Testis (tissue), 3 donors: ENCODE measurements around the gene CHN2. TPM values are rescaled to one million over a fixed set of nuclear protein-coding genes. Genes with fewer than 3 reads are reported as not detected.

Experiments used
- DNase-seq: peaks from one replicate; pipeline ENCODE4 v3.0.0-alpha.2; 2019
- H3K27ac ChIP-seq, 2 donors: fragments of 200-600 bp; sonication (generic); one replicate each; pipeline ENCODE4 v1.5.1; 2019
- H3K27me3 ChIP-seq: fragments of 200-600 bp; sonication (generic); one replicate; pipeline ENCODE4 v1.5.1; 2019
- H3K36me3 ChIP-seq: fragments of 200-600 bp; sonication (generic); one replicate; pipeline ENCODE4 v1.5.1; 2017; ENCODE audit warnings: low read depth; ENCODE audit errors: missing control alignments
- H3K4me1 ChIP-seq: fragments of 200-600 bp; sonication (generic); one replicate; pipeline ENCODE4 v1.5.1; 2019
- H3K4me3 ChIP-seq, 2 donors: fragments of 200-600 bp; sonication (generic); one replicate each; pipeline ENCODE4 v1.5.1; 2017 to 2019
- H3K9me3 ChIP-seq: fragments of 200-600 bp; sonication (generic); one replicate; pipeline ENCODE4 v1.5.1; 2017
- CTCF ChIP-seq, 3 experiments: fragments of 450-650 bp in 2 of 3; fragments of 200-600 bp in 1 of 3; sonication (generic) in 1 of 3; IDR thresholded peaks; one replicate each; pipeline ENCODE4 v1.5.1; 2016 to 2019; ENCODE audit warnings: antibody characterized with exemption in 3 of 3, mild to moderate bottlenecking in 2 of 3, moderate library complexity in 1 of 3
- POLR2A ChIP-seq: fragments of 450-650 bp; IDR thresholded peaks from one replicate; pipeline ENCODE4 v1.6.1; 2017; ENCODE audit warnings: antibody characterized with exemption, mild to moderate bottlenecking, moderate library complexity
- WGBS, 2 donors: methylation state at CpG; one replicate each; pipeline ENCODE4 v1.1.5; 2018; 5-methylcytosine and 5-hydroxymethylcytosine counted together
- intact Hi-C: fragments of 100-400 bp; cut with DNase I; formaldehyde crosslinking; loops from one replicate; pipeline ENCODE4 v1.15.1; 2023; ENCODE audit warnings: low total_unique reads
- polyA plus RNA-seq: library from polyadenylated mRNA; stranded (reverse); fragments of 350-450 nt; fragmentation: Illumina TruSeq; extraction: RNeasy Lipid Tissue Mini Kit (QIAGEN cat#74804); gene quantifications from one replicate; pipeline ENCODE4 v1.2.3, GENCODE V29; 2014; ENCODE audit warnings: low read depth, low replicate concordance; ENCODE audit not compliant: insufficient read depth
- total RNA-seq, 2 donors: library from RNA; depleted of rRNA; stranded (reverse); fragments of >200 nt; gene quantifications; one replicate each; pipeline ENCODE4 v1.2.3, GENCODE V29; 2016

Gene CHN2
- total and polyA plus RNA-seq, 3 donors from 2014 or later = 8.6 to 27.4 (median 15.1) TPM

DNA sequence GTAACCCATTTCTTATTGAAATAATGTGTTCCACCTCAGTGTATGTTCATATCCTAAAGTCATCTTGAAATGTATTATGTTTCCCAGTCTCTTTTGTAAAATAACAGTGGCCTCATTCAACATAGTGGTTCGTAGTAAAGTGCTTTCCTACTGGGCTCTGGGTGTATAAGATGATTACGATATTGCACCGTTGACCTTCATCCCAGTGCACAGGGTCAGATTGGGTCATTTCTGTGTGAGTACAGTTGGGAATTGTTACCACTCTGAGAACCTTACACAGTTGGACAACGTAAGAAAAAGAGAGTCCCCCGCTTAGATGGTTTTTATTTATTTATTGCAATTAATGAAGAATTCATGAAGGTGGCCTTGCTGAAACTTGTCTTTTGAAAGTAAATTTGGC is 135.6 kb downstream of the CHN2 start:
- no peak overlapping the region for H3K4me3 ChIP-seq
- 83 to 88% methylated on average over 5 of the region's 5 CpGs for WGBS, 2 donors
- no peaks in the 10 kb centered on the region for H3K36me3 ChIP-seq
- intact Hi-C loops = no loop called here
- no peak overlapping the region for H3K27ac ChIP-seq
- no peak for DNase-seq
- H3K27me3 ChIP-seq = no peaks in the 10 kb centered on the region
- no peak for TF ChIP-seq CTCF (IDR thresholded peaks at IDR 0.05)
- TF ChIP-seq POLR2A = no peak
- no peaks in the 10 kb centered on the region for H3K4me1 ChIP-seq
- H3K9me3 ChIP-seq = no peaks in the 10 kb centered on the region

DNA sequence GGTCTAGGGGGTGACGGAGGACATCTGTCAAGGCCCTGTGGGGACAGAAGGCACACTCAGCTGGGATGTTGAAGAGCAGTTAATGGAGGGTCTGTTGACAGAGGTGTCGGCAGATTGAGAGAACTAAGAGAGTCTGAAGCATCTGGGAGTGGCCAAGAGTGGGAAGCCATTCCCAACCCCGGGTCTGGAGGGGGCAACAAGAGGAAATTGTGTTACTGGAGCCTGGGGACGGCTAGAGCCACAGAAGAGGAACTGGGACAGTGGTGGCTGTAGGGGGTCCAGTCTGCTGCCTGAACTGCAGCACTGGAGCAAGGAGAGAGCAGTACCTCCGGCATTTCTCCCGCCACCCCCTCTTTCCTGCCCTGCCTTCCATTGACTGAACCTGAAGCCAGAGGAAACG is 136.6 kb downstream of the CHN2 start:
- no peaks in the 10 kb centered on the region for H3K4me1 ChIP-seq
- intact Hi-C loops = no loop called here
- TF ChIP-seq POLR2A (no peak), CTCF (IDR thresholded peaks at IDR 0.05) (no peak)
- H3K4me3 ChIP-seq = no peak overlapping the region
- no peaks in the 10 kb centered on the region for H3K27me3 ChIP-seq
- 86 to 91% methylated on average over 7 of the region's 7 CpGs for WGBS, 2 donors
- no peak overlapping the region for H3K27ac ChIP-seq
- DNase-seq = no peak
- H3K9me3 ChIP-seq = no peaks in the 10 kb centered on the region
- H3K36me3 ChIP-seq = no peaks in the 10 kb centered on the region

DNA sequence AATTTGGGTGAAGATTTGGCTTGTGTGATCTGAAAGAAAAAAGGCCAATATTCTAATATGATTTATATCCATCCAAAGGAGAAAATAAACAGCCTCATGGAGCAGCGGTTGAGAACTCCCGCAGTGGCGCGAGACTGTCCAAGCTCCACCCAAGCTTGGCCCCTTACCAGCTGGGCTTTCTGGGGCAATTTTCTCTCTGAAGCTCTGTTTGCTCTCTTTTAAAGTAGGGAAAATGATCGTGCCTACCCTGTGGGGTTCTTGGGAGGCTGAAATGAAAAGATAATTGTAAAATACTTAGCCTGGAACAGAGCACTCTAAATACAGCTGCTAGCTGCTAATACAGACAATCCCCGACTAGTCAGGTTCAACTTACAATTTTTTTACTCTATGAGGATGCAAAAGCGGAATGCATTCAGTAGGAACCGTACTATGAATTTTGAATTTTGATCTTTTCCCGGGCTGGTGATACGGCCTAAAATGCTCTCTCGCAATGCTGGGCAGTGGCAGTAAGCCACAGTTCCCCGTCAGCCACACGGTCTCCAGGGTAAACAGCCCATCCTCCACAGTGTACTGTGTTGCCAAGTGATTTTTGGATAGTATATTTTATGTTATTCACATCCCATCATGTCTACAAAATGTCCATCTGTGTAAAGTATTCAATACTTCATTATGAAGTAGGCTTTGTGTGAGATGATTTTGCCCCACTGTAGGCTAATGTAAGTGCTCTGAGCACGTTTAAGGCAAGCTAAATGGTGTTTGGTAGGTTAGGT is 137.7 kb downstream of the CHN2 start:
- intact Hi-C loops = no loop called here
- WGBS, 2 donors = 88 to 90% methylated on average over 14 of the region's 14 CpGs

DNA sequence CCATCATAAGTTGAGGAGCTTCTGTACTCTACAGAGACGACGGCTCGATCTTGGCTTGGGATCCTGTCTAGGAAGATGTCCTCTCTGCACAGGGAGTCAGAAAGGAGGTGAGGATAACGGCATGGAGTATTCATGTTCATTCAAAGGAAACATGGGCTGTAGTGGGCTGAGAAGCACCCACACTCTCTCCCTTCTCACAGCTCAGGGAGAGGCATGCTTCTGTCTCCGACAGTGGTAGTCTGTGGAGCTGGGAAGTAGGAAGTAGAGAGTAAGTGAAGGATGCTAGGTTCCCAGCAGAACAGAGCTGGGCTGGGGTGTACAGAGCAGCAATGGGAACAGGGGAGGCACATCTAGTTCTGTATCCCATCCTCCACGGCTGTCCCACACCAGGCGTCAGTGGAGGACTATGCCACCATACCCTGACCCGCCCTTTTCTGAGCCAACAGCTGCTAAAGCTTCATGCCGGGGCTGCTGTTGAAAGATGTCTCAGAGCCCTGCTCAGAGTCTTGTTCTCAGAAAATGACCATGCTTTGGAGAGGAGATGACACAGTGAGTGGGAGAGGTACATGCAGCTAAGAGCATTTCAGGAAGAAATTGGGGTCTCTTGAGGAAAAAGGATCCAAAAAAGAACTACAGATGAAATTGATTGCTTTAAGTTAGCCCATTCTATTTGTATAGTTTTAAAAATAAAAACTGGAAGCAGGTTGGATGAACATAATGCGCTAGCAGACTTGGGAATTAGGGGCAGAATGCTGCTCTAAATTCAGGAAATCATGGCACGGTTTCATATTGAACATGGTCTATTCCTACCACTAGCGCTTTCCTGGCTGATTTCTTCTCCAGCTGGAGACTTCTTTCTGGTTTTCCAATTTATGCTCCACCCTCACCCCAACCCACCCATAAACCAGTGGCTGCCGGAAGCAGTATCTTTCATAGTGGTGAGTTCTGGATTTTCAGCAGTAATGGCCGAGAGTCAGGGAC is 138.6 kb downstream of the CHN2 start:
- Histone ChIP-seq H3K36me3 (no peaks in the 10 kb centered on the region), H3K27me3 (no peaks in the 10 kb centered on the region), H3K4me1 (no peaks in the 10 kb centered on the region), H3K4me3 (no peak overlapping the region), H3K9me3 (no peaks in the 10 kb centered on the region), H3K27ac (no peak overlapping the region)
- no peak for DNase-seq
- WGBS, 2 donors = 88 to 92% methylated on average over 14 of the region's 14 CpGs
- intact Hi-C loops = no loop called here
- TF ChIP-seq CTCF (IDR thresholded peaks at IDR 0.05) (no peak), POLR2A (no peak)

More for the DNA sequence above, 137.7 kb downstream of the CHN2 start:
- no peaks in the 10 kb centered on the region for H3K36me3 ChIP-seq
- H3K27me3 ChIP-seq = no peaks in the 10 kb centered on the region
- no peaks in the 10 kb centered on the region for H3K9me3 ChIP-seq
- no peak for DNase-seq
- no peaks in the 10 kb centered on the region for H3K4me1 ChIP-seq
- no peak overlapping the region for H3K27ac ChIP-seq
- no peak overlapping the region for H3K4me3 ChIP-seq
- TF ChIP-seq POLR2A = no peak
- no peak for TF ChIP-seq CTCF (IDR thresholded peaks at IDR 0.05)
